ENCODE results near the gene TSEN2. TPM values are rescaled to one million over a fixed set of nuclear protein-coding genes. Genes with fewer than 3 reads are reported as not detected.
A peak's percentile ranks its signal among the peaks of the same experiment; 100 is the strongest.

TSEN2 gene
- polyA plus RNA-seq, 1 donor (not counting 4 experiments of a cell fraction or from before 2014, with no cell fraction given): 23.8 TPM

DNA sequence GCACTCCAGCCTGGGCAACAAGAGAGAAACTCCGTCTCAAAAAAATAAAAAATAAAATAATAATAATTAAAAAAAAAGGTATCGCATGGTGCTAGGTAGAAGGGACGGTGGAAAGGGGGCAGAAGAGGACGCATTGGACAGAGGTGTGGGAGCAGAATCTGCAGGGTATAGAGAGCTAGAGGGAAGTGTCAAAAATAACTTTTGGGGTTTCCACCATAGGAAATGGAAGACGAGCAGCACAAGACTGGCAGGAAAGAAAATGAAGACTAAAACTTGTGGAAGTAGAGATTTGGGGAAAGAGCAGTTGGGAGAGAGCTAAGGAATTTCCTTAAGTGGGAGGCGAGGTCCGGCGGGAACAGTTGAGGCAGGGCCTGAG, 72.0 kb downstream of the TSEN2 start:
- H3K79me2 ChIP-seq (ENCODE audit: control insufficient read depth, insufficient read depth, low read length): peaks cover 44% of the 10 kb centered on the region
- peak overlapping the region; percentile 85 to 91 (median 90) for H3K4me3 ChIP-seq (ENCODE audit: control insufficient read depth in 2 of 3, extremely low read depth in 1 of 3, insufficient read depth in 2 of 3, low read depth in 1 of 3, low read length in 3 of 3)
- H3K9ac ChIP-seq (ENCODE audit: control insufficient read depth, extremely low read depth, insufficient read depth, low read length): peak overlapping the region; percentile 94
- H3K4me1 ChIP-seq (ENCODE audit: control insufficient read depth, extremely low read depth, insufficient read depth, low read length): peaks cover 19% of the 10 kb centered on the region
- no peaks in the 10 kb centered on the region for H3K9me3 ChIP-seq (ENCODE audit: control insufficient read depth, low read depth, low read length)
- H3K36me3 ChIP-seq (ENCODE audit: control insufficient read depth in 2 of 2, extremely low read depth in 1 of 2, insufficient read depth in 2 of 2, low read length in 2 of 2): no peaks in the 10 kb centered on the region
- no peaks in the 10 kb centered on the region for H3K27me3 ChIP-seq (ENCODE audit: control insufficient read depth, extremely low read depth, insufficient read depth, low read length)
- DNase-seq (ENCODE audit: low read depth, low spot score): no peak
- H2AFZ ChIP-seq (ENCODE audit: control insufficient read depth, low read length): peak overlapping the region; percentile 98
- no peaks in the 10 kb centered on the region for H4K20me1 ChIP-seq (ENCODE audit: control insufficient read depth, extremely low read depth, insufficient read depth, low read length)
- peak overlapping the region; percentile 87 for H3K27ac ChIP-seq (ENCODE audit: control insufficient read depth, insufficient read depth, low read length)
- FAIRE-seq: no peak
- dilution Hi-C loops (cut with MboI; ENCODE audit: extremely low pct_ligation_motif_present, low sequenced_read_pairs): no loop called here
- H3K4me2 ChIP-seq (ENCODE audit: control insufficient read depth, extremely low read depth, insufficient read depth, low read depth, low read length): peak overlapping the region; percentile 99
- TF ChIP-seq, protein P1, sequence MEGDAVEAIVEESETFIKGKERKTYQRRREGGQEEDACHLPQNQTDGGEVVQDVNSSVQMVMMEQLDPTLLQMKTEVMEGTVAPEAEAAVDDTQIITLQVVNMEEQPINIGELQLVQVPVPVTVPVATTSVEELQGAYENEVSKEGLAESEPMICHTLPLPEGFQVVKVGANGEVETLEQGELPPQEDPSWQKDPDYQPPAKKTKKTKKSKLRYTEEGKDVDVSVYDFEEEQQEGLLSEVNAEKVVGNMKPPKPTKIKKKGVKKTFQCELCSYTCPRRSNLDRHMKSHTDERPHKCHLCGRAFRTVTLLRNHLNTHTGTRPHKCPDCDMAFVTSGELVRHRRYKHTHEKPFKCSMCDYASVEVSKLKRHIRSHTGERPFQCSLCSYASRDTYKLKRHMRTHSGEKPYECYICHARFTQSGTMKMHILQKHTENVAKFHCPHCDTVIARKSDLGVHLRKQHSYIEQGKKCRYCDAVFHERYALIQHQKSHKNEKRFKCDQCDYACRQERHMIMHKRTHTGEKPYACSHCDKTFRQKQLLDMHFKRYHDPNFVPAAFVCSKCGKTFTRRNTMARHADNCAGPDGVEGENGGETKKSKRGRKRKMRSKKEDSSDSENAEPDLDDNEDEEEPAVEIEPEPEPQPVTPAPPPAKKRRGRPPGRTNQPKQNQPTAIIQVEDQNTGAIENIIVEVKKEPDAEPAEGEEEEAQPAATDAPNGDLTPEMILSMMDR (optimal IDR thresholded peaks at IDR 0.05 in 1 of 3, IDR thresholded peaks at IDR 0.05 in 1 of 3, conservative IDR thresholded peaks at IDR 0.05 in 1 of 3; ENCODE audit: extremely low read depth in 1 of 3, insufficient read depth in 2 of 3, low read length in 3 of 3): no peak
- TF ChIP-seq EZH2 (IDR thresholded peaks at IDR 0.05; ENCODE audit: low read length): no peak
- no peaks in the 10 kb centered on the region for H3K9me1 ChIP-seq (ENCODE audit: control insufficient read depth, extremely low read depth, insufficient read depth, low read length)

DNA sequence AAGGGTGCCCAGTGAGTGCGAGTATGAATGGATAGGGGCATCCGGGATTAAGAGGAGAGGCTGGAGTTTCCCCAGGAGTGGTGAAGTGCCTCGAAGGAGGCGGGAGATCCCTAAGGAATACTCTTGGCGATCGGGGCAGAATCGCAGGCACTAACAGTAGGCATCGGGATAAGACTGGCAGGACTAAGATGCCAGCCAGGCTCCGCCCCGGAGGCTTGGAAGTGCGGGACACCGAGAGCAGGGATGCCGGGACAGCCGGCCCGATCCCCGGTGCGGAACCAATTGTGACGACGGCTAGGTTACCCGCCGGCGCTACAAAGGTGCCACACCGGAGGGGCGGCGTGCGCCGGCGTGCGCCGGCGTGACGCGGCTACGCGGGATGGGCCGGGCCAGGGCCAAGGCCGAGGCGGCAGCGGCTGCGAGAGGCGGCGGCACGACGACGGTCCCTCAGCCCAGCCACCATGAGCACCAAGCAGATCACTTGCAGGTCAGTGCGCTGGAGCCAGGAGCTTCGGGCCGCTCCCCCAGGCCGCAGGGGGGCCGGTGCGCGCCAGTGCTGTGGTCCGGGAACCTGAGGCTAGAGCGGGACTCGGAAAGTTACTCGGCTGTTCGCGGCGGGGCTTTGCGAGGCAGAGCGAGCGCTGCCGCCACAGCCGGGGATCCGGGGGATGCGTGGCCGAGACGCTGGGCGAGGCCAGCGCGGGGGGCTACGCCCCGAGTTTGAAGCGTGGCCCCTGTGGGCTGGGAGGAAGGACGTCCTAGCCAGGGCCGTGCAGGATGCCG, 72.6 kb downstream of the TSEN2 start, which contains the start of gene MKRN2:
TSS of gene MKRN2 (plus strand) at position 398 of the 783 bp plus-strand sequence. CDS start at position 462, 64 bp downstream.
- DNase-seq (ENCODE audit: low read depth, low spot score): peak; percentile 32
- peaks cover 19% of the 10 kb centered on the region for H3K4me1 ChIP-seq (ENCODE audit: control insufficient read depth, extremely low read depth, insufficient read depth, low read length)

More for the DNA sequence above, 72.6 kb downstream of the TSEN2 start, which contains the start of gene MKRN2:
- Histone ChIP-seq H3K27ac (ENCODE audit: control insufficient read depth, insufficient read depth, low read length) (peak within 1 kb of the TSS; percentile 87), H3K79me2 (ENCODE audit: control insufficient read depth, insufficient read depth, low read length) (peaks cover 49% of the 10 kb centered on the region), H4K20me1 (ENCODE audit: control insufficient read depth, extremely low read depth, insufficient read depth, low read length) (peaks cover 2% of the 10 kb centered on the region), H3K4me2 (ENCODE audit: control insufficient read depth, extremely low read depth, insufficient read depth, low read depth, low read length) (peak within 1 kb of the TSS; percentile 99), H3K36me3 (ENCODE audit: control insufficient read depth in 2 of 2, extremely low read depth in 1 of 2, insufficient read depth in 2 of 2, low read length in 2 of 2) (no peaks in the 10 kb centered on the region), H3K27me3 (ENCODE audit: control insufficient read depth, extremely low read depth, insufficient read depth, low read length) (no peaks in the 10 kb centered on the region), H3K9me3 (ENCODE audit: control insufficient read depth, low read depth, low read length) (no peaks in the 10 kb centered on the region), H2AFZ (ENCODE audit: control insufficient read depth, low read length) (peak within 1 kb of the TSS; percentile 98), H3K9ac (ENCODE audit: control insufficient read depth, extremely low read depth, insufficient read depth, low read length) (peak within 1 kb of the TSS; percentile 94), H3K9me1 (ENCODE audit: control insufficient read depth, extremely low read depth, insufficient read depth, low read length) (no peaks in the 10 kb centered on the region), H3K4me3 (ENCODE audit: control insufficient read depth in 2 of 3, extremely low read depth in 1 of 3, insufficient read depth in 2 of 3, low read depth in 1 of 3, low read length in 3 of 3) (peak within 1 kb of the TSS; percentile 85 to 91 (median 90))
- dilution Hi-C loops (cut with MboI; ENCODE audit: extremely low pct_ligation_motif_present, low sequenced_read_pairs): no loop called here
- peak; percentile 58 for FAIRE-seq
- TF ChIP-seq EZH2 (IDR thresholded peaks at IDR 0.05; ENCODE audit: low read length): no peak
- TF ChIP-seq, protein P1 (optimal IDR thresholded peaks at IDR 0.05 in 1 of 3, IDR thresholded peaks at IDR 0.05 in 1 of 3, conservative IDR thresholded peaks at IDR 0.05 in 1 of 3; ENCODE audit: extremely low read depth in 1 of 3, insufficient read depth in 2 of 3, low read length in 3 of 3): no peak

Data from keratinocyte (primary cell).